ENCODE data around the gene MRPS26. TPM values are rescaled to one million over a fixed set of nuclear protein-coding genes. Genes with fewer than 3 reads are reported as not detected.

MRPS26 gene
- total and polyA plus RNA-seq, 10 of the 15 experiments (the other 5 are each of a cell fraction or from before 2014, with no cell fraction given) = 3.9 to 95.3 (median 46.5) TPM

DNA sequence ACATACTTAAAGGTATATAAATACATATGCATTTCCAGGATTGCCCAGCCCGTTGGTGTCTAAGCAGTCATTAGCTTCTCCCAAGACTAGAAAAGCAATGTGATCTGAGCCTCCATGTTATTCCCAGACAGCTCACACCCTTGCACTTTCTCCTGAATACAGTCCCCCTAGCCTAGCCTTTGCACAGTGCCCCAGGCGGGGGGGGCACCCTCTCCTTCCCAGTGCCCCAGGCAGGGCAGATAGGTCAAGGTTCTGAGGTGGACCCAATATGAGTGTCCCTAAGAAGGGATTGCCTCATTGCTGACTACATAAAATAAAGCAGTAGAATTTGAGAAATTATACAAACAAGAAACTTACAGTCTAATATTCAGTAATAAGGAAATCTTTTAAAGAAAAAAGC lies 17.9 kb upstream of the MRPS26 start:
- no peak overlapping the region for H2AFZ ChIP-seq (ENCODE audit: control insufficient read depth, low read depth, low read length)
- 93% methylated on average over 2 of the region's 2 CpGs for whole genome bisulfite sequencing (ENCODE audit: insufficient coverage, insufficient replicate concordance, low lambda C conversion rate, missing lambda C conversion rate)
- no peaks in the 10 kb centered on the region for H3K9me3 ChIP-seq (replicated peaks; ENCODE audit: control insufficient read depth, insufficient read depth, low read length)
- DNase-seq (ENCODE audit: low read depth, low spot score) (no peak), FAIRE-seq (no peak), ATAC-seq (no peak)
- BruUV-seq (replicated peaks) = no TSS peak
- H3K27ac ChIP-seq (ENCODE audit: control insufficient read depth, insufficient read depth) = no peak overlapping the region
- POLR2A ChIA-PET = no interaction called here
- RAD21 ChIA-PET (ENCODE audit: unreplicated experiment) = no interaction called here
- in situ Hi-C loops (cut with MboI) (no loop called here), intact Hi-C loops (cut with micrococcal nuclease; ENCODE audit: unreplicated experiment) (no loop called here)
- H3K36me3 ChIP-seq (ENCODE audit: control insufficient read depth in 2 of 2, insufficient read depth in 2 of 2, low read length in 1 of 2) = peaks cover 6 to 21% of the 10 kb centered on the region in 2 experiments; a peak in 3 of 4 replicates
- no peaks in the 10 kb centered on the region for H3K79me2 ChIP-seq (ENCODE audit: control insufficient read depth, insufficient read depth, low read length)
- H3K27me3 ChIP-seq (replicated peaks in 1 of 2; ENCODE audit: control insufficient read depth in 2 of 2, insufficient read depth in 2 of 2, low read length in 1 of 2) = no peaks in the 10 kb centered on the region
- no peak for TF ChIP-seq HDGF (IDR thresholded peaks at IDR 0.05)
- TF ChIP-seq IKZF1 (conservative IDR thresholded peaks at IDR 0.05) = no peak
- no peak for TF ChIP-seq POLR2A (IDR thresholded peaks at IDR 0.05; ENCODE audit: low read depth, low read length)
- no peak for TF ChIP-seq SP1 (IDR thresholded peaks at IDR 0.05; ENCODE audit: low read depth, low read length)
- no peak for TF ChIP-seq SMC3 (IDR thresholded peaks at IDR 0.05; ENCODE audit: borderline replicate concordance, low read length)
- TF ChIP-seq HCFC1 (IDR thresholded peaks at IDR 0.05; ENCODE audit: low read length) = no peak
- TF ChIP-seq MEF2B (IDR thresholded peaks at IDR 0.05; ENCODE audit: partially characterized antibody, poor library complexity, severe bottlenecking) = no peak
- TF ChIP-seq, protein P1, sequence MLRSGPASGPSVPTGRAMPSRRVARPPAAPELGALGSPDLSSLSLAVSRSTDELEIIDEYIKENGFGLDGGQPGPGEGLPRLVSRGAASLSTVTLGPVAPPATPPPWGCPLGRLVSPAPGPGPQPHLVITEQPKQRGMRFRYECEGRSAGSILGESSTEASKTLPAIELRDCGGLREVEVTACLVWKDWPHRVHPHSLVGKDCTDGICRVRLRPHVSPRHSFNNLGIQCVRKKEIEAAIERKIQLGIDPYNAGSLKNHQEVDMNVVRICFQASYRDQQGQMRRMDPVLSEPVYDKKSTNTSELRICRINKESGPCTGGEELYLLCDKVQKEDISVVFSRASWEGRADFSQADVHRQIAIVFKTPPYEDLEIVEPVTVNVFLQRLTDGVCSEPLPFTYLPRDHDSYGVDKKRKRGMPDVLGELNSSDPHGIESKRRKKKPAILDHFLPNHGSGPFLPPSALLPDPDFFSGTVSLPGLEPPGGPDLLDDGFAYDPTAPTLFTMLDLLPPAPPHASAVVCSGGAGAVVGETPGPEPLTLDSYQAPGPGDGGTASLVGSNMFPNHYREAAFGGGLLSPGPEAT (IDR thresholded peaks at IDR 0.05; ENCODE audit: low read depth) = no peak
- no peak for TF ChIP-seq YY1 (IDR thresholded peaks at IDR 0.05; ENCODE audit: low read depth, low read length)
- TF ChIP-seq, protein P2, sequence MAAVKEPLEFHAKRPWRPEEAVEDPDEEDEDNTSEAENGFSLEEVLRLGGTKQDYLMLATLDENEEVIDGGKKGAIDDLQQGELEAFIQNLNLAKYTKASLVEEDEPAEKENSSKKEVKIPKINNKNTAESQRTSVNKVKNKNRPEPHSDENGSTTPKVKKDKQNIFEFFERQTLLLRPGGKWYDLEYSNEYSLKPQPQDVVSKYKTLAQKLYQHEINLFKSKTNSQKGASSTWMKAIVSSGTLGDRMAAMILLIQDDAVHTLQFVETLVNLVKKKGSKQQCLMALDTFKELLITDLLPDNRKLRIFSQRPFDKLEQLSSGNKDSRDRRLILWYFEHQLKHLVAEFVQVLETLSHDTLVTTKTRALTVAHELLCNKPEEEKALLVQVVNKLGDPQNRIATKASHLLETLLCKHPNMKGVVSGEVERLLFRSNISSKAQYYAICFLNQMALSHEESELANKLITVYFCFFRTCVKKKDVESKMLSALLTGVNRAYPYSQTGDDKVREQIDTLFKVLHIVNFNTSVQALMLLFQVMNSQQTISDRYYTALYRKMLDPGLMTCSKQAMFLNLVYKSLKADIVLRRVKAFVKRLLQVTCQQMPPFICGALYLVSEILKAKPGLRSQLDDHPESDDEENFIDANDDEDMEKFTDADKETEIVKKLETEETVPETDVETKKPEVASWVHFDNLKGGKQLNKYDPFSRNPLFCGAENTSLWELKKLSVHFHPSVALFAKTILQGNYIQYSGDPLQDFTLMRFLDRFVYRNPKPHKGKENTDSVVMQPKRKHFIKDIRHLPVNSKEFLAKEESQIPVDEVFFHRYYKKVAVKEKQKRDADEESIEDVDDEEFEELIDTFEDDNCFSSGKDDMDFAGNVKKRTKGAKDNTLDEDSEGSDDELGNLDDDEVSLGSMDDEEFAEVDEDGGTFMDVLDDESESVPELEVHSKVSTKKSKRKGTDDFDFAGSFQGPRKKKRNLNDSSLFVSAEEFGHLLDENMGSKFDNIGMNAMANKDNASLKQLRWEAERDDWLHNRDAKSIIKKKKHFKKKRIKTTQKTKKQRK (IDR thresholded peaks at IDR 0.05; ENCODE audit: low read depth, low read length) = no peak
- TF ChIP-seq ZBED1 (IDR thresholded peaks at IDR 0.05; ENCODE audit: borderline replicate concordance) = no peak
- TF ChIP-seq TCF3 (IDR thresholded peaks at IDR 0.05; ENCODE audit: borderline replicate concordance, insufficient read depth, low read depth, low read length) = no peak
- no peak for TF ChIP-seq DPF2 (IDR thresholded peaks at IDR 0.05)
- TF ChIP-seq, protein P3, sequence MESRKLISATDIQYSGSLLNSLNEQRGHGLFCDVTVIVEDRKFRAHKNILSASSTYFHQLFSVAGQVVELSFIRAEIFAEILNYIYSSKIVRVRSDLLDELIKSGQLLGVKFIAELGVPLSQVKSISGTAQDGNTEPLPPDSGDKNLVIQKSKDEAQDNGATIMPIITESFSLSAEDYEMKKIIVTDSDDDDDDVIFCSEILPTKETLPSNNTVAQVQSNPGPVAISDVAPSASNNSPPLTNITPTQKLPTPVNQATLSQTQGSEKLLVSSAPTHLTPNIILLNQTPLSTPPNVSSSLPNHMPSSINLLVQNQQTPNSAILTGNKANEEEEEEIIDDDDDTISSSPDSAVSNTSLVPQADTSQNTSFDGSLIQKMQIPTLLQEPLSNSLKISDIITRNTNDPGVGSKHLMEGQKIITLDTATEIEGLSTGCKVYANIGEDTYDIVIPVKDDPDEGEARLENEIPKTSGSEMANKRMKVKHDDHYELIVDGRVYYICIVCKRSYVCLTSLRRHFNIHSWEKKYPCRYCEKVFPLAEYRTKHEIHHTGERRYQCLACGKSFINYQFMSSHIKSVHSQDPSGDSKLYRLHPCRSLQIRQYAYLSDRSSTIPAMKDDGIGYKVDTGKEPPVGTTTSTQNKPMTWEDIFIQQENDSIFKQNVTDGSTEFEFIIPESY (IDR thresholded peaks at IDR 0.05) = no peak
- no peak for TF ChIP-seq RAD51 (IDR thresholded peaks at IDR 0.05)
- TF ChIP-seq SUPT20H (IDR thresholded peaks at IDR 0.05; ENCODE audit: borderline replicate concordance, control insufficient read depth, low read depth, low read length) = no peak
- CTCF ChIA-PET = no interaction called here
- no peaks in the 10 kb centered on the region for H3K4me1 ChIP-seq (ENCODE audit: control insufficient read depth, insufficient read depth, low read length)
- H4K20me1 ChIP-seq (ENCODE audit: control insufficient read depth, insufficient read depth) = no peaks in the 10 kb centered on the region
- H3K4me2 ChIP-seq (ENCODE audit: control insufficient read depth, insufficient read depth) = no peak overlapping the region
- H3K9ac ChIP-seq (ENCODE audit: control insufficient read depth, insufficient read depth, low read length) = no peak overlapping the region
- no peak overlapping the region for H3K4me3 ChIP-seq
- SMC1A ChIA-PET (ENCODE audit: uncharacterized antibody, unreplicated experiment) = no interaction called here

All from GM12878 (cell line).